GM21423 (cell line): ENCODE measurements around the gene IQCK.

ENCODE experiments used
- ATAC-seq: cut with Tn5 transposase; IDR thresholded peaks from one replicate; pipeline ENCODE4 v1.9.1; 2021; ENCODE audit warnings: mild to moderate bottlenecking, moderate library complexity; ENCODE audit not compliant: unreplicated experiment

The IQCK gene

DNA sequence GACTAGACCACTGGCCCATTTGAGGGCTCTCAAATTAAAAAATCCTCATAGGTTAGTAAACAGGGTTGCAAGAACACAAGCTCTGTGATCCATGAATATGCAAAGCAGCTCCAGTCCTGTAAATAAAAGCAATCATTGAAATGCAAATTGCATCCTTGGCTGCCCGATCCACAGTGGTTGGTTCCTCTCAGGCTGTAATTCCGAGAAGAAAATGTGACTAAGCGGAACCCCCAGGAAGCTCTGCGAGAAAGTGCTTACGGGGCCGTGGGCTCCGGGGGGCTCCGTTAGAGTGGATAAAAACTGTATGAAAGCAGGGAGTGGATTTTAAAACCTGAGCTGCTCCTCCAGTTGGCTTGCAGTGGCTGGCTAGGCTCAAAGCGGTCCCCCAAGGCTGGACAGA lies 164.1 kb downstream of the IQCK start:
- ATAC-seq = no peak

DNA sequence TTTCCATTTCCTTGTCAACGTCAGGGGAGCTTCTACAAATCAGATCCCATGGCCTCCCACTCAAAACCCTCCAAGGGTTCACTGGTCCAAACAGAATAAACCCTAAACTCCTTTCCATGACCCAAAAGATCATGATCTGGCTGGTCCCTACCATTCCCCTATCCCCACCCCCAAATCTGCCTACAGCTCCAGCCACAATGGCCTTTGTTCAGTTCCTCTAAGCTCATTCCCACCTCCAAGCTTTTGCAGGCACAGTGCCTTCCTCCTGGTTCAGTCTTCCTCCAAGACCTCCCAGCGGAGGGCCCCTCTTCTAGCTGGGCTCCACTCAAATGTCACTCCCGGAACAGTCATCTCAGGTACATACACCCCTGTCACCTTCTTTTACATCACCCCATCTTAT lies 164.6 kb downstream of the IQCK start:
- ATAC-seq = no peak

DNA sequence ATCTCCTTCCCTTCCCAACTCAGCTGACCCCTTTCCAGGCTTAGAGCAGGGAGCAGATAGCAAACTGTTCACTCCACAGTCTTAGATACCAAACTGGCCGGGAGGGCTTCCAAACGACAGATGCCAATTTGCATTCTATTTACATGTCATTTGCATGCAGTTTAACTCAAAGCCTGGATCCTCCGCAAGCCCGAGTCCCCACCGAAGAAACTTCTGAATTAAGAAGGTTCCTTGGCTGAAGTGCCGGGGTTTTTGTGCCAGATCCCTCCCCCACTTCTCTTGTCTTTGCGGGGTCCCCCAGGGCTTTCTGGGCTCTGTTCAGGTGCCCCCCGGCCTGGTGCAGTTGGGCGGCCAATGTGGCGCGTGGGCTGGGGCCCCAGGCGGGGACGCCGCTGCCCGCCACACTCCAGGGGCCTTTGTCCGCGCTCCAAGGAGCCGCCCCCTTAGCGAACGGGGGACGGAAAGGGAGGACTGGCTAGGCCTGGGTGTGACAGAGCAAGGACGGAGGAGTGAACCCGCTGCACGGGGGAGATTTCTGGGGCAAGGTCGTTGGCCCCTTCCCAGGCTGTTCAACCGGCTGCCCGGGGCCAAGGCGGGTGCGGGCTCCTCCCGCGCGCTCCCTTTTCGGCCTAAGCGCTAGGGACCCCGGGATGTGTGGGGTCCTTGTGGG lies 165.4 kb downstream of the IQCK start:
- ATAC-seq = no peak

DNA sequence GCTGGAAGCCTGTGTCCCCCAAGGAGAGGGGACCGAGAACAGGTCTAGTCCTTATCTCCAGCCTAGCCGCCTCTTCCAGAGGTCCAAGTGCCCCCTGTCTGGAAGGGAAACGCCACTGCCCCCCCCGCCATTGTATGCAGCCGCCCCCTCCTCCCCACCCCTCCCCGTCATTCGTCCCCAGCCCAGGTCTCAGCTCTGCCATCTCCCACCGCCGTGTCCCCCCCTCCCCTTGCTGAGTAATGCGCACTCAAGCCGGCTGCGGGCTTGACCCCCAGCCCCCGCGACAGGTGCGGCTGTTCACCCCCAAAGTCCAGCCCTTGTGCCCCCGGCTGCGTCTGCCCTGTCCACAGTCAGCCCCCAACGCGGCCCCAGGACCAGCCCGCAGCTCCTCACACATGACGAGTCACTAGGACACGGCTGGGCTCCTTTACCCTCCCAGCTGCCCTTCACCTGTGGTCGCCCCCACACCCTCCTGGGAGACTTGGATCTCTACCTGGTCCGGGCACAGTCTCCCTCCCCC lies 166.0 kb downstream of the IQCK start:
- ATAC-seq = no peak

DNA sequence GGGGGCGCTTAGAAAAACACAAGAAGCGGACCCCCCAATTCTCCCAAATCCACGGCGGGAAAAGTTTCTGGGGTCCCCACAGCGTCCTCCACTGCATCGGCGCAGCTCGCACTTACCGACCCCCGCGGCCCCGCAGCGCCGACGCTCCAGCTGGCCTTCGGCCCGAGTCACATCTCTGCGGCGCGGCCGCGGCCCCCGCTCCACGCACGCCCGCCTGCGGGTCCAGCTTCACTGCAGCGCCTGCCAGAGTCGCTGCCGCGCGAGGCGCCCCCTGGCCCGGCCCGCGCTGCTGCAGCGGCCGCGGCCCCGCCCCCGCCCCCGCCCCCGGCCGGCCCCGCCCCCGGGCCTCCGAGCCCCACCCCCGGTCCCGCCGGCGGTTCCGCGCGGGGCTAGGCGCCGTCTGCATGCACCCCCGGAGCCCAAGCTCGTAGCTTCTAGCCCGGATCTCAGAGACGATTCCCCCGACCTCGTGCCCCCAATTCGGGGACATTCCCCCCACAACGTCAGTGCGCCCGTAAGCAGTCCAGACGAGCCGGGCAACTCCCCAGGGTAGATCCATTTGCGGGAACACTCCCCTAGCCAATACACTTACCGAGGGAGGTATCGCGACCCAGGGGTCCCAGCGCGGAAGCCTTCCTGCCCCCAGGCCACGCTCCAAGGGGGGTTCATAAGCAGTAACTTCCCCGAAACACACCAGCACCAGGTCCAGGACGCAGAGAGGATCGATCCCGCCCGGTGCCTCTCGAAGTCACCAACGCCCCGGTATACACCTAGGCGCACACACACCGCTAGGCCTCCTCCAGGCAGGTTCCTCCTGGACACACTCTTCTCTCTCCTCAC lies 166.8 kb downstream of the IQCK start, which contains the start of gene GPRC5B:
Gene GPRC5B, minus strand, starts transcription at position 238 of the 840 bp plus-strand sequence. CDS start 12,003 bp downstream, outside the sequence.
- ATAC-seq = no peak

DNA sequence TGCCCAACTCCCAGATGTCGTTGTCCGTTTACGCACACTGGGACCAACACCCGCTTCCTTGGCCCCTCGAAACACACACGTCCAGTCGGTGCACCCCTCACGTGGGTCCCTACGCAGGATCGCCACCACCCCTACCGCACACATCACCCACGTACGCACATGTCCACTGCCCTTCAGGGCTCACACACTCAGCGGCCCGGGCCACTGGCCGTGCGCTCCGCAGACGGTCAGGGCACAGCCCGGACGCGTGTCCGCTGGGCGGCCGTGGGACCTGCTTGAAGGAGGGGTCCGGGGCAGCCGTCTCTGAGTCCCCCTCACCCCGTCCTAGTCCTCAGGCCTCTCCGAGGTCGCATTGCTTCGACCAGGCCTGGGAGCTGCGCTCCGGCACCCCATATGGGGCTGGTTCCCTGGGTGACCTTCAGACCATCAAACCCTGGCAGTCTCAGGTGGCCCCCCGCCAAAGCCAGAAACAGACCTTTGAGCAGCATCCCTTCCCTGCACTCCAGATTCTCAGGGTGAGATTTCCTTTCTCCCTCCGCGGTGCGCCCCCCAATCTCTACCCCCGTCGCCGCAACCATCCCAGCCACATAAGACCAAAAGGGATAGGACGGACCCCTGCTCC lies 167.5 kb downstream of the IQCK start:
- ATAC-seq = no peak

DNA sequence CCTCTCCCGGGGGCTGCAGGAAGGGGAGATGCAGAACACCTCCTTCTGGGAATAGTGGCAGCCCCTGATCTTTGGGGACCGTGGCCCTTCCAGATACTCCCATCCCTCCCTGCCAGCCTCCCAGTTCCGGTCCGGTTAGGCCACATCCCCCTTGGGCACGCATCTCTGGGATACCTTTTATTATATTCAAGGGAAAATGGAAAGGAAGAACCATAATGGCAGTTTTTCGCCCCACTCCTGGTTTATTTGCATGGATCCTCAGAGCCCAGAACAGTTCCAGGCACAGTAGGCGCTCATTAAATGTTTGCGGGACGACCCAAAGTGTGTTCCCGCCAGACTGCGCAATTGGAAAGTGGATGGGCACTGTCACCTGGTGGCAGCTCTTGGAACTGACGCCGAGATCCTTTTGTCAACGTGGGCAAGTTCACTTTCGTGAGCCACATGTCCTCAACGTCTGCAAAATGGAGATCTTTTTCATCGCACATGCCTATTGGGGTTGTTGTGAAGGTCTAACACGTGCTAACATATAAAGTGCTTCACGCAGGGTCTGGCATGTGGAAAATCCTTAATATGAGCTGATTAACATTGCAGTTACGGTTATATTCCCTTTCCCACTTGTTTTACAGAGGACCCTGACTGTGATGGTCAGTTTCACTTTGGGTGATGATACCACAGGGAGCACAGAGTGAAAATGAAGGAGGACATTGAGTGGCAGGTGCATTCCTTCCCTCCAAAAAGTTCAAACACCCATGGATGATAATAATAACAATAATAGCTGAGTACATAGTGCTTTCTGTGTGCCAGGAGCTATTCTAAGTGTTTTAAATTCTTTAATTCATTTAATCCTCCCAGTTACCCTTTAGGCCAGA lies 168.2 kb downstream of the IQCK start:
- peak; percentile 57 for ATAC-seq

DNA sequence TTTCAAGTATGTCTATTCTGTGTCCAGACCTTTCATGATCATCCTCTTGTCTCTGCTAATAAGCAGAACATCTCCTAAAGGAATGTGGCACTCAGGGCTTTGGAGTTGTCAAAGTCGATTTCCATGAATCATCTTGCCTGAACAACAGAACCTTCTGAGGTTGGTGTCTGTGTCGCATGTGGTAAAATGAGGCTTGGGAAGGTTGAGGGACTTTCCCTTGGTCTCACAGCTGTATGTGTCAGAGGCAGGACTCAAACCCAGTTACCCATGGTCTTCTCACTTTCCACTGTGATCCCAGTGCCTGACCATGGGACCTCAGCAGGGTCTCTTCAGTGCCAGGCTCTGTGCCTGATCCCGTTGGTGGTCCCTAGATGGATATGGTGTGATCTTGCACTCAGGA lies 170.8 kb downstream of the IQCK start:
- no peak for ATAC-seq

DNA sequence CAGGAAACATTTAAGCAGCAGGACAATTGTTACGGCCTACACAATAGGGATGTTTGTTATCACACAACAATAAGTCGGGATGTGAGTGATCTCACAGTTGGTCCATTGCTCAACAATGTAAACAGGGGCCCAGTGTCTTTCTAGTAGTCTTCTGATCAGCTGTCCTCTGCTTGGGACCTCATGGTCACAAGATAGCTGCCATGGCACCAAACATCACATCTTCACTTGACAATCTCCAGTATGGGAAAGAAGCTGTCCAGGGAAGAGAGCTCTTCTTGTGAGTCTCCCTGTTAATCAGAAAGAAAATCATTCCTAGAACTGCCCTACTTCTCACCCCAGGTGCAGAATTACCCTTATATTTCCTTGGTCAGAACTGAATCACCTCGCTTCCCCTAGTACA lies 172.8 kb downstream of the IQCK start:
- no peak for ATAC-seq

DNA sequence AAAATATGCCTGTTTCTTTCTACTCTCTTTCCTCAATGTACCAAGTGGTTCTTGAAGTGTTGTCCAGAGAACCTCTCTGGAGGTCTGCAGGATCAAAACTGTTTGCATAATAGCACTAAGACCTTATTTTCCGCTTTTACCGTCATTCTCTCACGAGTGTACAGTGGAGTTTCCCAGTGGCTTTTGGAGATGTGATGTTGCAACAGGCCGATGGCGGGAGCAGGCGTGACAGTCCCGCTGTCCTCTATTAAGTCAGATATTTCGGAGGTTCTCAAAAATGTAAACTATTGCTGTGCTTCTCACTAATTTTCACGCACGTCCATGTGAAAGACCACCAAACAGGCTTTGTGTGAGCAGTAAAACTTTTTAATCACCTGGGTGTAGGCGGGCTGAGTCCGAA lies 174.8 kb downstream of the IQCK start:
- ATAC-seq = no peak

DNA sequence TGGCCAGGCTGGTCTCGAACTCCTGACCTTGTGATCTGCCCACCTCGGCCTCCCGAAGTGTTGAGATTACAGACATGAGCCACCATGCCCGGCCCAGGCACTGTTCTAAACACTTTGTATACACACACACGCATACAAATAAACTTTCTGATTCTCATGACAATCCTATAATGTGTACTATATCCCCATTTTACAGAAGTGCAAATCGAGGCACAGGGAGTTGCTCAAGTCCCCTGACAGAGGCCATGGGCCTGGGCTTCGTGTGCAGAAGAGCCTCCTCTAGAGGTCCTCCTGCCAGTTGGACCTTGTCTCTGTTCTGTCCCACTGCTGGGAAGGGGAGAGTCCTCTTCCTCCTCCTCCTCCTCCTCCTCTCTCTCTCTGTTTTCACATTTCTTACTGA lies 176.5 kb downstream of the IQCK start:
- ATAC-seq = no peak

DNA sequence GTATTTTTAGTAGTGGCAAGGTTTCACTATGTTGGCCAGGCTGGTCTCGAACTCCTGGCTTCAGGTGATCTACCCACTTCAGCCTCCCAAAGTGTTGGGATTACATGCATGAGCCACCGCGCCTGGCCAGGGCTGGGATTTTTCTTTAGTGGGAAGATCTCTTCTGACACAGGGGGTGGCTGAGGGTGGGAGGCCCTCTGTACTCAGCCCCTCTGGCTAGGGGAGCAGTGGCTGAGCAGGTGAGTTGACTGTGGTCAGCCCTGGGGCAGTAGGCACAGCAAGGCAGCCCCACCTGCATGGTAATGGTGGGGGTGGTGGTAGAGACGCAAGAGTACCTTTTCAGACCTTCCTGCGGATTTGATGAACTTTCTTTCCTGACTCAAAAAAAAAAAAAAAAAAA lies 178.9 kb downstream of the IQCK start:
- no peak for ATAC-seq

DNA sequence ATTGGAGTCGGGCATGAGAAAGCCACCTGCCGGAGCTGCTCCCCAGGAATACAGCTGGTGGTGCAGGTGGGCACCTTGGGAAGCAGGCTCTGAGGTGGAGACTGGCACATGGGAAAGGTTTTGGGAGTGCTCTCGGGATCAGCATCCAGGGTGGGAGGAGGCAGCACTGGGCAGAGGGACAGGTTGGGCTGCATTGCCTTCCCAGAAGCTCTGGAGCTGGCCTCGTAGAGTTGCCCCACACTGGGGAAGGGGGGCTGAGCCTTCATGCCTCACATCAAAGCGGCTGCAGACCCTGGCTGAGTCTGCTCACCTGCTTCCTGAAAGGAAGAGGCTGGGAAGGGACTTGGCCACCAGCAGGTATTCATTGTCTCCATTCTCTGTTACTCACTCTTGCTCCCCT lies 180.1 kb downstream of the IQCK start:
- no peak for ATAC-seq

DNA sequence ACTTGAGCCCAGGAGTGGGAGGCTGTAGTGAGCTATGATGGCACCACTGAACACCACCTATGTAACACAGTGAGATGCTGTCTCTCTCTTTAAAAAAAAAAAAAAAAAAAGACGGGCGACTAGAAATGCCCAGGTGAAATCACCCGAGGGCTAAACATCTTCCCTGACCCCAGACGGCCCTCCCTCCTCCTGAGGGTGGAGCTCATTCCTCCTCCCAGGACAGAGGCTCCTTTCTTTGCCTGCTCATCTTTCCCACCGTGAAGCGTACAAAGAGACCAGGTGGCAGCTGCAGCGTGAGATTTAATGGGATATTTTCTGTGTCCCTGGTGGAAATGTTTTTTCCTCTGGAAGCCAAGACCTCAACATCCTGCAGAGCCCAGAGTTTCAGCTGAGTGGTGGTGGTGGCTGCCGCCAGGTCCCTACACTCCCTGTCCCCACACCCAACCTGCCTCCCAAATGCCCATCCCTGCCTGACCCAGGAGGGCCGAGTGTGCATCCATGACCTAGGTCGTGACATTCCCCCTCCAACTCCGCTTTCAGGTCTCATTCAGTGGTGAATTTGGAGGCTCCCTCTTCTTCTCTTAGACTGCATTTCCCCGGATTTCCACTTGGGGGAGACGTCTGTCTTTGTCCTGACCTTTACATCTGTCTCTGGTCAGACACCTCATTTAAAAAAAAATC lies 181.0 kb downstream of the IQCK start:
- ATAC-seq = no peak

DNA sequence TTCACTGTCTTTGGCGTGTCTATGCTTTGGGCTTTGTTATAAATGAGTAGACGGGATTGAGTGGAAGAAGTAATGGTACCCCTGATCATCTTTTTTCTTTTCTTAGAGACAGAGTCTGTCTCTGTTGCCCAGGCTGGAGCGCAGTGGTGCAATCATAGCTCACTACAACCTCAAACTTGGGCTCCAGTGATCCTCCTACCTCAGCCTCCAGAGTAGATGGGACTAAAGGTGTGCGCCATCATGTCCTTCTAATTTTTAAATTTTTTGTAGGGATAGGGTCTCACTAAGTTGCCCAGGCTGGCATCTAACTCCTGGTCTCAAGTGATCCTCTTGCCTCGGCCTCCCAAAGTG lies 181.5 kb downstream of the IQCK start:
- ATAC-seq = no peak

DNA sequence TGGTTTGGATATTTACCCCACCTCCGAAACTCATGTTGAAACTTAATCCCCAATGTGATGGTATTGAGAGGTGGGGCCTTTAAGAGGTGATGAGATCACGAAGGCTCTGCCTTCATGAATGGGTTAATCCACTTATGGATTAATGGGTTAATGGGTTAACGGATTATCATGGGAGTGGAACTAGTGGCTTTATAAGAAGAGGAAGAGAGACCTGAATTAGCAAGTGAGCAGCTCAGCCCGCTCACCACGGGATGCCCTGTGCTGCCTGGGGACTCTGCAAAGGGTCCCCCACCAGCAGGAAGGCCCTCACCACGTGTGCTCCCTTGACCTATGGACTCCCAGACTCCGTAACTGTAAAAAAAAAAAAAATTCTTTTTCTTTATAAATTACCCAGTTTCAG lies 183.1 kb downstream of the IQCK start:
- no peak for ATAC-seq

DNA sequence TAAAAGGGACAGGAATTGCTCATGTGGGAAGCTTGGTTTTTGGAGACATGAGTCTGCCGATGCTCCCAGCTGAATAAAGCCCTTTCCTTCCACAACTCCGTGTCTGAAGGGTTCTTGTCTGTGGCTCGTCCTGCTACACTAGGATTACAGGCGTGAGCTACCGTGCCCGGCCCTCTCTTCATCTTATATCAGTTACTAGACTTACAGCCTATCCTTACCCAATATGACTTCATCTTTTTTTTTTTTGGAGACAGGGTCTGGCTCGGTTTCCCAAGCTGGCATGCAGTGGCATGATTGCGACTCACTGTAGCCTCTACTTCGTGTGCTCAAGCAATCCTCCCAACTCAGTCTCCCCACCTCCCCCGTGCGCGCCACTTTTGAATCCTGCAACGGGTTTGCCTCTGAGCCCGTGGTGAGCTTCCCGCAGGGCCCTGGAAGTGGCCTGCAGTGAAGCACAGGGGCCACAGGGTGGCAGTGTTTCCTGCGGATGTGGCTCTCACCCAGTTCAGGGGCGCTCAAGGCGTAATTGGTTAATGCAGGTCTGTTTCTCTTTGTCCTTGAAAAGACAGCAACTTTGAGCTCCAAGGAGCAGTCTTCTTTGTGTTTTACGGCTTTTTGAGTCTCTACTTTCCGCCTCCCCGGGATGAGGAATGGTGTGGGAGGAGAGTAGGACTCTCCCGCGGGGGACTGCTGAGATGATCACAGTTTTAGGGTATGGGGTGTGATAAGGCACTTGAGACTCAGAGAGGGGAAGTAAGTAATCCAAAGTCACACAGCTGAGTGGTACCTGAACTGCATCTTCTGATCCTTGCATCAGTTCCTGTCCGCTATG lies 189.3 kb downstream of the IQCK start:
- ATAC-seq = peak; percentile 80
